ENCODE results near the gene ZFP1. TPM values are rescaled to one million over a fixed set of nuclear protein-coding genes. Genes with fewer than 3 reads are reported as not detected.
A peak's percentile ranks its signal among the peaks of the same experiment; 100 is the strongest.

The ZFP1 gene
- total RNA-seq (2014; rRNA removed; shearing (Covaris generic)) = 17.2 and 21.3 TPM in 2 replicates

GRCh38 chr16:75148311-75149195 lies at the start of gene ZFP1:
Gene ZFP1, plus strand, starts transcription at chr16:75148524. Its CDS starts 4,428 bp downstream, at chr16:75152952.
- DNase-seq (ENCODE audit: low read depth) = peak; percentile 92

DNA sequence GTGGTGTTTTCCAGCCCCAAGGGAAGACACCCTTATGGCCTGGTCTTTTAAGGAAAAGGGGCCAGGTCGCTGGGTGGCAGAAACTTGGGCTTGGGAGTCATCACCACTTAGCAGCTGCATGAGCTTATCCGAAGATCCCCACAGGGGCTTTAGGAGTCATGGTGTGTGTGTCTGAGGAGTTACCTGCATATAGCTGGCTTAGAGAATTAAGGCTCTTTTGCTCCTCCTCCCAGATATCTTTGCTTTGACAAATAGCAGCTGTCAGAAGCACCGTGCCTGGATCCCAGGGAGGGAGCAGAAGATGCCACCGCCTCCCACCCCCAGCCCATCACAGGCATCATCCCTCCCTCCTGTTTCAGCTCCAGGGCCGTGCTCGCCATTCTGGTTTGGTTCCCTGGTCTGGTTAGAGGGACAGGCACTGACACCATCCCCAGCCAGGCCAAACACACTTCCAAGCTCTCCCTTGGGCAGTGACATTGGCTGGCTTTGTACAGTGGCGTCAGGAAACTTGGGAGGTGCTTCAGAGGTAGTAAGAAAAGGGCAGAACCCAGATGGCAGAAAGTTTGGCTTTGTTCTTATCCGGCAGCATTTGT lies 49.2 kb upstream of the ZFP1 start:
- DNase-seq (ENCODE audit: low read depth) = no peak

GRCh38 chr16:75099738-75100602 lies 48.4 kb upstream of the ZFP1 start:
- DNase-seq (ENCODE audit: low read depth) = peak; percentile 15

GRCh38 chr16:75100603-75100990 lies 47.7 kb upstream of the ZFP1 start:
- DNase-seq (ENCODE audit: low read depth) = no peak

DNA sequence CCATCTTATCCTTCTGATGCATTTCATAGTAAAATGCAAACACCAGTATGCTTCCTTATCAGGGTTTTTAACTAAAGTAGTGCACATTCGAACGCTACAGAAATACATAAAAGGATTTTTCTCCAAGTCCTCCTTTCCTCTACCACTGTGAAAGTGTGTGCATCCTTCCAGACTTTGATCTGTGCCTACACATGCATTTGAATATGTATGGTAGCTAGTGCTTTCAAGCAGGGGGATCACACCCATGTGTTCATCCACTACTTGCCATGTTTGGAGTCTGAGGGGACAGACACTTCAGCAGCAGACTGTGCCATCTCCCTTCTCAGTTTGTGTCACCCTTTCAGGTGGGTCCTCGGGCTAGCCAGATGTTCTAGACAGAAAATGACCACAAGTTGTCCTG lies 46.7 kb upstream of the ZFP1 start:
- DNase-seq (ENCODE audit: low read depth) = no peak

- DNase-seq (ENCODE audit: low read depth) = no peak
These were observed 45.7 kb upstream of the ZFP1 start for GRCh38 chr16:75102595-75102994.

GRCh38 chr16:75103994-75104393 lies 44.3 kb upstream of the ZFP1 start:
- no peak for DNase-seq (ENCODE audit: low read depth)

- DNase-seq (ENCODE audit: low read depth) = no peak
These were observed 43.5 kb upstream of the ZFP1 start for GRCh38 chr16:75104836-75105235.

GRCh38 chr16:75105306-75106061 lies 42.8 kb upstream of the ZFP1 start:
- DNase-seq (ENCODE audit: low read depth) = peak; percentile 80

GRCh38 chr16:75106351-75107274 lies 41.7 kb upstream of the ZFP1 start:
- no peak for DNase-seq (ENCODE audit: low read depth)

GRCh38 chr16:75107505-75107904 lies 40.8 kb upstream of the ZFP1 start:
- DNase-seq (ENCODE audit: low read depth) = no peak

GRCh38 chr16:75108792-75109731 lies 39.3 kb upstream of the ZFP1 start:
- peak; percentile 98 for DNase-seq (ENCODE audit: low read depth)

GRCh38 chr16:75109732-75110243 lies 38.5 kb upstream of the ZFP1 start:
- DNase-seq (ENCODE audit: low read depth) = peak; percentile 16

- peak; percentile 82 for DNase-seq (ENCODE audit: low read depth)
These were observed 37.4 kb upstream of the ZFP1 start for GRCh38 chr16:75110637-75111513.

DNA sequence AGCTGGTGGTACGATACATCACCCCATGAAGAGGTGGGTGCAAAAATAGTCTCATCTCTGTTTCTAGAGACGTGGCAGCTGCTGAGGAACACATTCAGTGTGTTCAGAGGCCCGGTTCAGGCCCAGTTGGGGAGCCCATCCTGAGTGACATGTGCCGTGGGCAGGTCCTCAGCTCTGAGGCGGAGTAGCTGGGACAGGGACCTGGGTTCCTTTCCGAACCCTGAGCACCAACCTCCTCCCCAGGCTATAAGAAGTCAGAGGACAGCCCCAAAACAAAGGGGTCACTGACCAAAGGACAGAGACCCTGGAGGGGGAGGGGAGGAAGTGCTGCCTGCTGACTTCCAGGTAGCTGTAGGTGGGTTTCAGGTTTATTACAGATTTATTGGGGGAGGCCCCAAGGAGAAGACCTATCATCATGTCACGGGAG lies 36.8 kb upstream of the ZFP1 start:
- no peak for DNase-seq (ENCODE audit: low read depth)

DNA sequence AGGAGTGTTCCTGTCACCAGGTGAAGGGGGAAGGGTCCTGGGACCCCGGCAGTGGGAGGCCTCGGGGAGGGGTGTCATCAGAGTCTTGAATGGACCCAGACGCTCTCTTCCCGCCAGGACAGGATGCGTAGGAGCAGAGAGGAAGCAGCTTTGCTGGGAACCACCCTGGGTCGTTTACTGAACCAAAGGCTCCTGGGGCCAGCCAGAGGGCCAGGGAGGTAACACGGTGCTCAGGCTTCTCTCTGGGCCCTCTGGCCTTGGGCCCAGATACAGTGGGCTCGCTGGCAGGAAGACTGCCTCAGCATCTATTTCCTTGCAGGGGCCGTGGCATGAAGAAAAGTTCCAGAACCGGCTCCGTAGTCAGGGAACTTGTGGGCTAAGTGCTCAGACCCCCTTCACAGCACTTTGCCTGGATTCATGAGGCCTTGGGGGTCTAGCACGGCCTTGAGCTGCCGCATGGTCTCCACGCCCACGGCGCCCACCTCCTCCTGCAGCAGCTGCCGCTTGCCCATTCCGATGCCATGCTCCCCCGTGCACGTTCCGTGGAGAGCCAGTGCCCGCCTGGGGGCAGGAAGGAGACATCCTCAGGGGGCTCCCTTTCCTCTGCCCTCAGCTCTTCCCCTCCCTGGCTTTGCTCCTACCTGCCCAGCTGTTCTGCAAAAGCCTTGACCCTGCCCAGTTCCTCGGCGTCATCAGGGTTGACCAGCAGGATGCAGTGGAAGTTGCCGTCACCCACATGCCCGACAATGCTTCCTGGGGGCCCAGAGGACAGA lies 36.2 kb upstream of the ZFP1 start:
- no peak for DNase-seq (ENCODE audit: low read depth)

Measured in RPMI7951 (cell line).